Ectodermal cell (in vitro differentiated cells): ENCODE results near the gene ACTG2.

Experiments used
- H3K27ac ChIP-seq: 2 replicates; pipeline ENCODE4 v1.7.0; 2013; ENCODE audit warnings: mild to moderate bottlenecking, low read depth, low read length; ENCODE audit not compliant: insufficient read depth, poor library complexity, severe bottlenecking
- H3K27me3 ChIP-seq: 2 replicates; pipeline ENCODE4 v1.7.0; 2013; ENCODE audit warnings: mild to moderate bottlenecking, low read length; ENCODE audit not compliant: insufficient read depth, control insufficient read depth, poor library complexity, severe bottlenecking
- H3K36me3 ChIP-seq: one replicate; pipeline ENCODE4 v1.7.0; 2013; ENCODE audit warnings: low read length; ENCODE audit not compliant: control insufficient read depth, insufficient read depth
- H3K4me1 ChIP-seq: one replicate; pipeline ENCODE4 v1.7.0; 2013; ENCODE audit warnings: low read length; ENCODE audit not compliant: control insufficient read depth, insufficient read depth
- H3K4me3 ChIP-seq: 2 replicates; pipeline ENCODE4 v1.7.0; 2013; ENCODE audit warnings: low read depth, low read length, control low read depth; ENCODE audit not compliant: insufficient read depth
- H3K9me3 ChIP-seq: 2 replicates; pipeline ENCODE4 v1.7.0; 2013; ENCODE audit warnings: mild to moderate bottlenecking, low read length, moderate library complexity; ENCODE audit not compliant: control insufficient read depth
- WGBS, 2 experiments: methylation state at CpG; one replicate each; pipeline ENCODE4 v1.1.7; 2013; ENCODE audit warnings: missing lambda C conversion rate in 2 of 2; 5-methylcytosine and 5-hydroxymethylcytosine counted together

ACTG2 gene

DNA sequence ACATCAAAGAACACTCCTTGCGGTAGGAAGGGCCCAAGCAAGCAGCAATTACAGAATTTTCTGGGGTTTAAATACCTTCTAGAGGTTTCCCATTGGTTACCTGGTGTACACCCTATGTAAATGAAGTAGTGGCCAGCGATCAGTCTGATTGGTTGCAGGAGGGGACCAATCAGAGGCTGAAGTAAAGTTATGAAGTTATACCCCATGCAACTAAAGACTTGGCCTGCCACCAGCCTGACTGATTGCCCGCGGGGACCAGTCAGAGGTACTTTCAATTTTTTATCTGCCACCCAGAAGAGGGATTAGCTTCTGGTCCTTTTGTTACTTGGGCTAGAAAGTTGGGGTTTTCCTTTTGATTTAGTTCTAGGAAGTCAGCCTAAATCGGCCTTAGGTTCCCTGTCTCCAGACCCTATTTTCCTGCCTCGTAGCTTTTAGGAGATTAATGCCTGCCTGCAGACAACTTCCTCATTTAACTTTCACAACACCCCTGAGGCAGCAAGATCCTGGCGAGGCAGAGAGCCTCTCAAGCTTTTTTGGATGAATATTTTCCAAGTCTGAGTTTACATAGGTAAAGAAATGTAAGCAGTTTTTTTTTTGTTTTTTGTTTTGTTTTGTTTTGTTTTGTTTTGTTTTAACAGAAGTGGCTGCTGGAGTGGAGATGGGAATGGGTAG, 32.4 kb downstream of the ACTG2 start:
- Histone ChIP-seq H3K4me1 (peaks cover 8% of the 10 kb centered on the region), H3K4me3 (no peak overlapping the region), H3K27ac (no peak overlapping the region), H3K36me3 (no peaks in the 10 kb centered on the region), H3K27me3 (peaks cover 13% of the 10 kb centered on the region), H3K9me3 (no peaks in the 10 kb centered on the region)
- 90 to 93% methylated on average over 7 of the region's 7 CpGs for WGBS, 2 experiments

DNA sequence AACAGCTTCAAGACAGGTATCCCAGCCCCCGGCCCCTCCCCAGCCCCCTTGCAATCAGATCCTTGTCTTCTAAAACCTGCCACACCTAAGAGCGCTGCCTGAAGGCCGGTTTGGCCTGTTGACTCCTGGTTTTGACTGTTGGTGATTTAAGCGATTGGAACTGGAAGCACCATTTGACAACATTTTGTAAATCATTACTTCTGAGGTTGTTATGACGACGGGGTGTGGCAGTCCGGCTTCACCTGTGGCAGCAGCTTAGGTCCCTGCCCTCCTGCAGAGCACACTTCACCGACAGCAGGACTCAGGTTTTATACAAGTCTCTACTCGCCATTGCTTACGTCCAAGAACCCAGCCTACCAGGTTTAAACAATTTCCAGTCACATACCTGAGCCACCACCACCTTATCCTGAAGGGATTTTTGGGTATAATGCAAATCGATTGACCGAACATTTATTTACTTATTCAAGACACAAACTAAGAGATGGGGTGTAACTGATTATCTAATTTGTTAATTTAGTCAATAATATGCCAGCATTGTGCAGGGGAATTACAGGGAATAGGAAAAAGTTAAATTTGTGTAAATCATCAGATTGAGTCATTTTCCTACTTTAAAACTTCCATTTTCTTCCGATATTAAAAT, 33.2 kb downstream of the ACTG2 start:
- no peaks in the 10 kb centered on the region for H3K36me3 ChIP-seq
- 83 to 90% methylated on average over 10 to 13 of the region's 13 CpGs for WGBS, 2 experiments
- H3K27me3 ChIP-seq, result peaks cover 13% of the 10 kb centered on the region
- H3K4me3 ChIP-seq, result peak overlapping the region; percentile 72
- peaks cover 8% of the 10 kb centered on the region for H3K4me1 ChIP-seq
- H3K27ac ChIP-seq, result no peak overlapping the region
- H3K9me3 ChIP-seq, result no peaks in the 10 kb centered on the region

DNA sequence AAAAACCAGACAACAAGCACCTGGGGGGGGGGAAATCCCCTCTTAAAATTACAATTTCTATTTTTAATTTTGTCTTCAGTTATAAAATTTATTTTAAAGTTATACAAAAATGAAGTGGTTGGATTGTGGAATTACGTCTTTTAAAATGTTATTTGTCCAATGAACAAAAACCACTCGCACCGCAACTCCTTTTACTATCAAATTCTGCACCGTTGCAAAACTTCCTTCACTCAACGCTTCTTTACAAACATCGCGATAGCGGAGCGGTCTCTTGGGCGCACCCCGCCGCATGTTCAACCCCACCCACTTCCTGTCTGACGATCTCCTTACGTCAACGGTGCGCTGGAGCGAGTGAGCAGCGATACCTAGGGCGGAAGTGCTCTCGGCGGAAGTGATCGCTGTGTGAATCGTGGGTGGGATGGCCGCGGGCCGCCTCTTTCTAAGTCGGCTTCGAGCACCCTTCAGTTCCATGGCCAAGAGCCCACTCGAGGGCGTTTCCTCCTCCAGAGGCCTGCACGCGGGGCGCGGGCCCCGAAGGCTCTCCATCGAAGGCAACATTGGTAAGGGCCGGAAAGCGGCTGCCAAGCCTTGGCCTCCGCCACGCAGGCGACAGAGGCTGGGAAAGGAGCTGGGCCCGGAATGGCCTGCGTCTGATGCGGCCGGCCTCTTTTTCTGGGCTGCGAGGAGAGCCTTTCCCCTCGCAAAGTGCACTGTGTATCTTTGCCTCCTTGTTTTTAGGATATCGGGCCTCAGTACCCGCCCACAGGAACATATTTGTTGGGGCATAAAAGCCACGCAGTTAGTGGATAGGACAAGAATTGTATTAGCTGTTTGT, 33.9 kb downstream of the ACTG2 start, which contains the start of gene DGUOK:
Gene DGUOK, plus strand, starts transcription at position 388 of the 835 bp plus-strand sequence. Its CDS starts 31 bp downstream, at position 419.
- WGBS, 2 experiments, result 0% methylated on average over 49 of the region's 50 CpGs
- peak within 1 kb of the TSS; percentile 76 for H3K27ac ChIP-seq
- peaks cover 13% of the 10 kb centered on the region for H3K27me3 ChIP-seq
- H3K9me3 ChIP-seq, result no peaks in the 10 kb centered on the region
- no peaks in the 10 kb centered on the region for H3K36me3 ChIP-seq
- H3K4me3 ChIP-seq, result peak within 1 kb of the TSS; percentile 72
- H3K4me1 ChIP-seq, result peaks cover 8% of the 10 kb centered on the region

DNA sequence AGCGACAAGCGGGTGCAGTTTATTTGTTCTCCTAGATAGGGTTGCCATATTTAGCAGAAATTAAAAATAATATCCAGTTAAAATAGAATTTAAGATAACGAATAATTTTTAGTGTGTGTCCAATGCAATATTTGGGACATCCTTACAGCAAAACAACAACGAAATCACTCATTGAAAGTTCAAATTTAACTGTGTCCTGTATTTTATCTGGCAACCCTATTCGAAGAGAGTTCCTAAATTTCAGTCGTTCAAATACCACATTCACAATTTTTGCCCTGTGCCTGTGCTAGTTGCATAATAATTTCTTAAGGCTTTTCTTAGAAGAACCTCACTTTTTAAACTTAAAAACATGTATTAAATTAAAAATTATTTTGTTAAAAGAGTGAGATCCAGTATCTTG, 34.5 kb downstream of the ACTG2 start:
- peaks cover 10% of the 10 kb centered on the region for H3K27me3 ChIP-seq
- peaks cover 8% of the 10 kb centered on the region for H3K4me1 ChIP-seq
- H3K9me3 ChIP-seq, result no peaks in the 10 kb centered on the region
- H3K4me3 ChIP-seq, result peak overlapping the region; percentile 72
- H3K36me3 ChIP-seq, result no peaks in the 10 kb centered on the region
- 17 to 24% methylated on average over 4 to 6 of the region's 6 CpGs for WGBS, 2 experiments
- peak overlapping the region; percentile 76 for H3K27ac ChIP-seq

DNA sequence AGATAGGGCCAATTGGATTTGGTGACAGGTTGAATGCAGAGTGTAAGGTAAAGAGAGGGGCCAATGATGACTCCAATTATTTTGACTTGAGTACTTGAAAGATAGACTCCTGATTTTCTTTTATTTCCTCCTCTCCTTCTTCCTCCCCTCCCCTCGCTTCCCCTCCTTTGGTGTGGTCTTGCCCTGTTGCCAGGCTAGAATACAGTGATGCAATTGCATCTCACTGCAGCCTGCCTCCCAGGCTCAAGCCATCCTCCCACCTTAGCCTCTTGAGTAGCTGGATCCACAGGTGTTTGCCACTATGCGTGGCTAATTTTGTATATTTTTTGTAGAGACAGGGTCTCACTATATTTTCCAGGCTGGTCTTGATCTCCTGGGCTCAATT, 36.1 kb downstream of the ACTG2 start:
- Histone ChIP-seq H3K27ac (no peak overlapping the region), H3K4me3 (no peak overlapping the region), H3K36me3 (no peaks in the 10 kb centered on the region), H3K4me1 (peaks cover 8% of the 10 kb centered on the region), H3K27me3 (no peaks in the 10 kb centered on the region), H3K9me3 (no peaks in the 10 kb centered on the region)
- 91 to 92% methylated on average over 2 of the region's 2 CpGs for WGBS, 2 experiments

DNA sequence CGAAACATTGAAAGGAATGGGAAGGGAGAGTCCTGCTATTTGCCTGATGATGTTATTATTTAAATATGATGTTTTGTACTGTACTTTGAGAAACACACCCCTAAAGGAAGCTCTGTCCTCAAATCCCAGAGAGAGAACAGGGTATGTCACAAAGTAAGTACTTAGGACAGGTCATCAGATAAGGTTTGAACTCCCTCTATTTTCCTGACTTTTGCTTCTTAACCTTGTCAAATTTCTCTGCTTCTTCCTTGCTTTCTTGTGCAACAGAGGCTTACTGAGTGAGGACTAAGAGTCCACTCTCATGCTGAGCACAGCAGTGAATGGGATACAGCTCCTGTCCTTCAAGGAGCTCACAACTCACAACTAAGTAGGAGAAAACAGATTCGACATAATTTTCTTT, 37.6 kb downstream of the ACTG2 start:
- H3K36me3 ChIP-seq, result no peaks in the 10 kb centered on the region
- no peak overlapping the region for H3K27ac ChIP-seq
- H3K4me1 ChIP-seq, result peaks cover 8% of the 10 kb centered on the region
- 89 to 100% methylated on average over 2 of the region's 2 CpGs for WGBS, 2 experiments
- H3K27me3 ChIP-seq, result no peaks in the 10 kb centered on the region
- no peak overlapping the region for H3K4me3 ChIP-seq
- no peaks in the 10 kb centered on the region for H3K9me3 ChIP-seq

DNA sequence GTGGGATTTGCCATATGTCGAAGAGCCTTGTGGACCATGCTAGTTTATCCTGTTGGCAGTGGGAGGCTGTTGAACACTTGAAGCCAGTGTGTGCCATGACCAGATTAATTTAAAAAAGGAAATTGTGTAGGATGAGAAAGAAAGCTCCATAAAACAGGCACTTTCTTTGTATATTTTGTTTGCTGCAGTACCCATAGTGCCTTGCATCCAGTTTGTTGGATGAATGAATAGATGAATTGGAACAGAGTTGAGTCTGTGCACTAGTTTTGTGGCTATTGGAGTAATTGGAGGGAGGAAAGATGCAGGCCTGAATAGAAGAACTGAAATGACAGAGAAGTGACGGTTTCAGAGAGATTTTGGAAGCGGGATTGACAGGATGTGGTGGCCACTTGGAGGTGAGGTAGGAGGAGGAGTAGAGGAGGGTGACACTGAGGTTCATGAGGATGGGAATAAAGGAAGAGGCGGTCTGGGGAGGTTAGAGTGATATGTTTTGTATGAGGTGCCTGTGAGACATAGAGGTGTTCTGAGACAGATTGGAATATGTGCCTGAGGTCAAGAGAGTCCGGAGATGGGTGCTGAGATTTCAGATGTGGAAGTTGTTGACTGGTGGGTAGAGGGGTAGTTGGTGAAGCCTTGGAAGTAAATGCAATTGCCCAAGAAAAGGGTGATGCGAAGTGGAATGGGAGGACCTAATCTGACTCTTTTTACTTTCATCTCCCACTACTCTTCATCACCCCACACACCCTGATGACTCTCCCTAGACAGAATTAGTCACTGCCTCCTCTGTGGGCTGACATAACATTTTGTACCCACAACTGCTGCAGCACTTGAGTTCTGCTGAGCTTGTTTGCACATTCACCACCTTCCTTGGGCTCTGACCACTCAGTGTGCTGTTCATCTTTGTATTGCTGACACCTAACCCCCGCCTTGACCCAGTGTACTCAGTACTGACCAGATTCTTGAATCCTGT, 39.0 kb downstream of the ACTG2 start:
- Histone ChIP-seq H3K4me3 (no peak overlapping the region), H3K4me1 (peaks cover 8% of the 10 kb centered on the region), H3K9me3 (no peaks in the 10 kb centered on the region), H3K36me3 (no peaks in the 10 kb centered on the region), H3K27ac (no peak overlapping the region), H3K27me3 (no peaks in the 10 kb centered on the region)
- 95 to 96% methylated on average over 7 of the region's 7 CpGs for WGBS, 2 experiments

DNA sequence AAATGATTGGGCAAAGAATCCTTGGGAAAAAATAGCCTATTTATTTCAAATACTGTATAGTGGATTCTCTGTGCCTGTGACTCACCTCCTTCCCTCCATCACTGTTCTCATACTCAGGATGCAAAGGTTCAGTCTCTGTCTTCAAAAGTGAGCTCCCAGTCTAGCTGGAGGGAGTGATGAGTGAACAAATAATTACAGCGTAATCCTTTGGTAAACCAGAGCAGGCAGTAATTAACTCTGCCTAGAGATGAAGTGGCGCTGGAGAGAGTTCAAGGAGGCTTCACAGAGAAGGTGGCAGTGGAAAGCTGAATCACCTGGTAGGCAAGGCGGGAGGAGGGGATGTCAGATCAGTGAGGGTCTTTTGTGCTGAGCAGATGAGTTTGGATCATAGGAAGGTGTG, 40.4 kb downstream of the ACTG2 start:
- Histone ChIP-seq H3K36me3 (no peaks in the 10 kb centered on the region), H3K4me1 (peaks cover 7% of the 10 kb centered on the region), H3K9me3 (no peaks in the 10 kb centered on the region), H3K27ac (no peak overlapping the region), H3K4me3 (no peak overlapping the region), H3K27me3 (no peaks in the 10 kb centered on the region)
- 97 to 99% methylated on average over 3 of the region's 3 CpGs for WGBS, 2 experiments

DNA sequence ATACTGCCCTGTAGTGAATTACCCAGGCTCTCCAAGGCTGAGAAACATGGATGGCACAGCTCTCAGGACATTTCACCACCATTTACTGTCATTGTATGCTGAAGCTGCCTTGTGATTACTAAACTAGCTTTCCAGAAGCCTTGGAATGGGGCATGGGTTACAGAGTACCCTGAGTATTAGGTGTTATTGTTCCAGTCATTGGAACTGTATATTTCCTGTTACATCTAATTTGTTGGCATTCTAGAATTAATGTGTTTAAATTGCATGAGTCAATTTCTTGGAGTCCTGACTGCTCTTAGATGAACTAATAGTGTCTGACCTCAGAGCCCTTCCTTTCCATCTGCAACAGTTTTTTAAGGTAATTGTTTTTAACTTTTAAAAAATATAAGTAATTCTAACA, 42.8 kb downstream of the ACTG2 start:
- H3K4me1 ChIP-seq, result no peaks in the 10 kb centered on the region
- no peak overlapping the region for H3K4me3 ChIP-seq
- H3K27me3 ChIP-seq, result no peaks in the 10 kb centered on the region
- H3K9me3 ChIP-seq, result no peaks in the 10 kb centered on the region
- H3K27ac ChIP-seq, result no peak overlapping the region
- H3K36me3 ChIP-seq, result no peaks in the 10 kb centered on the region
